ENCODE measurements around the gene FAM76A.
"Not testable (repeated sequence)": the region's sequence is repeated elsewhere in the genome, so short reads cannot be mapped to it uniquely, and the experiment has no call there.

Gene FAM76A

DNA sequence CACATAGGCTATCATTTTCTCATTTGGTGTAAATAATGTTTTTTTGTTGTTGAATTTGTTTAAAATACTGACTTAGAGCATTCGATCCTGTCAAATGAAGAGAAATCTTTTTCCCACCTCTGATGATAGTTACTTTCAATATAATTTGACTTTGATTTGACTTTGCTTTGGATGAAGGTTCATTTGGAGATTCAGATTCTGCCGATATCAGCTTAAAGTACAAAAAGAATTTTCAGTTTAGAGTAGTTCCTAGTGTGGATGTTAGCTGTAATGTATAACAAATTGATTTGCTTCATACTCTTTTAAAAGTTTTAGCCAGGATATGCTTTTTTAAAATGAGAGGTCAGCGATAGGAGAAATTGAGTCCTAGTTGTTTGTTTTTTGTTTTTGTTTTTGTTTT lies 57.2 kb downstream of the FAM76A start:
- DNase-seq = no peak

DNA sequence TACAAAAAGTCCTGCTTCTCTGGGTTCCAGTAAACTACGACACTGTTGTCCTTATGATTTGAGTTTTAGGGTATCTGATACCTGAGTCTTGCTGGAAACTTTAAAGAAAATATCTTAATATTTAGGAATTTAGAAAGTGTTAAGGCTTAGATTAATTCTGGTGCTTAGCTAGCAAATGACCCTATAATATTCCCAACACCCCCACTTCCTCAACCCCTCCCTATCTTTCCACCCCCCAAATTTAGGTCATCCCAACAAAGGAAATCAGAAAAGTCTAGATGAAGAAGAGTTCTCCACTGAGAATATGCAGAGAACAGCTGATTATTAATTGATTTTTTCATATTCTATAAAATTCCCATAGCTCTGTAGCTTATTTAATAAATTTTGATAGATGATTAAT lies 58.9 kb downstream of the FAM76A start:
- no peak for DNase-seq

DNA sequence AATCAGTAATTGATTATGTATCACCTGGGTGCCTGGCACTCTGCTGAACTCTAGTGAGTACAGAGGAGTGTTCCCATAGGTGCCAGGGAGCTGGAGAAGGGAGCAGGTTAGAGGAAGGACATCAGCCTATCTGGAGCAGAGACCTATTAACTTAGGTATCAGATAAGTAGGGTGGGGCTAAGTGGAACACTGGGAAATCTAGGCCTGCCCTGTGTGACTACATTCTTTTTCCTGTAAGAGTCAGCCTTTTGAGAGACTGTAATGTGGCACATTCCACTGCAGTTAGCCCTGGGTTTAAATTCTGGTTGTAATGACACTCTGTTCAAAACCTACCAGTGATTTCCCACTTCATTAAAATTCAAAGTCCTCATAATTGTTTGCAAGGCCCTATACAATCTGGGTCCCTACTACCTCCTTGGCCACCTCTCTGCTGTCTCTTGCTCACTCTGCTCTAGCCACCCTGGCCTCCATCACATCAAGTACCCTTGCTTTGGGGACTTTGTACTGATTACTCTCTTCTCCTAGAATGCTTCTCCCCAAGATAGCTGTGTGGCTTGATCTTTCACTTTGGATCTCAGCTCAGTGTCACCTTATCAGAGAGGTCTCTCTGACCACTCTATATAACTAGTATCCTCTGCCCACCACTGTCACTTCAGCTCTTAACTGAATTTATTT lies 60.2 kb downstream of the FAM76A start:
- DNase-seq = no peak

DNA sequence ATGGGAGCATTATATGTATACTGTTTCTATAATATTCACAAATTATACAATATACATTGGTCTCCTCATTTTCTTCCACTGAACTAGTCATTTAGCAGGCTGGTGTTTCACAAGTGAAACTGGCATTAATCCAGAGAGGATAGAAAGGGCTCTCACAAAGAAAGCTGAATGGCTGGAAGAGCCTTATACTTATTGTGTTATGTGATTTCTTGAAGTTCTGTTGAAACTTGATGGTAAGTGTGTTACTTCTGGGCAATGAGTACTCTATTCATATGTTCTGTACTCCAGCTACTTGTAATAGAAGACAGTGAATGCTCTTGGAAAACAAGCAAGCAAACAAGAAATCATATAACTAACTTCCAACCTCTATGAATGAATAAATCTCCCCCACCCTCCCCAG lies 62.1 kb downstream of the FAM76A start:
- no peak for DNase-seq

DNA sequence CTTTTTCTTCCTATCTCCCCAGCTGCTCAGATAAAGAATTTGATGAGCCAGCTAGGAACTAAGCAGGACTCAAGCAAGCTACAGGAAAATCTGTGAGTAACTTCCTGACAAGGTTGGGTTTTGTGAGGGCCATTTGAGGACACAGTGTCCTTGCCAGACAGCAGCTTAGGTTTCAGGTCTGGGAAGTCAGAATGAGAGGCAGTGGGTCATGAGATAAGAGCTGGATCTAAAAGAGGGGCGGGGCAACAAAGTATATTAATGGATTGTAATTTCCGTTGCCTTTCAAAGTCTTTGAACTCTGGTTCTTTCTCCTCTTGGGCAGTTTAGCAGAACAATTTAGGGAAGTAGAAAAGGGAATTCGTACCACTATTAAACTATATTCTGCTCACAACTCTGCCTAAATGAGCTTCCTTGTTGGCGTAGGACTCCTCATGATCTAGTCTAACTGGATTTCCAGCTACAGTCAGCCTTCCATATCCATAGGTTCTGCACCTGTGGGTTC lies 63.8 kb downstream of the FAM76A start:
- DNase-seq = no peak

DNA sequence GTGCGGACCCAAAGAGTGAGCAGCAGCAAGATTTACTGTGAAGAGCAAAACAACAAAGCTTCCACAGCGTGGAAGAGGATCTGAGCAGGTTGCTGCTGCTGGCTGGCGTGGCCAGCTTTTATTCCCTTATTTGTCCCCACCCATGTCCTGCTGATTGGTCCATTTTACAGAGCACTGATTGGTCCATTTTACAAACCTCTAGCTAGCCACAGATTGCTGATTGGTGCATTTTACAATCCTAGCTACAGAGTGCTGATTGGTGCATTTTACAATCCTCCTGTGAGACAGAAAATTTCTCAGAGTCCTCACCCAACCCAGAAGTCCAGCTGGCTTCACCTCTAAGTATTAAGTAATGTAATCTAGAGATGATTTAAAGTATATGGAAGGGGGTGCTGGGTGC lies 64.5 kb downstream of the FAM76A start:
- not testable (repeated sequence) for DNase-seq

DNA sequence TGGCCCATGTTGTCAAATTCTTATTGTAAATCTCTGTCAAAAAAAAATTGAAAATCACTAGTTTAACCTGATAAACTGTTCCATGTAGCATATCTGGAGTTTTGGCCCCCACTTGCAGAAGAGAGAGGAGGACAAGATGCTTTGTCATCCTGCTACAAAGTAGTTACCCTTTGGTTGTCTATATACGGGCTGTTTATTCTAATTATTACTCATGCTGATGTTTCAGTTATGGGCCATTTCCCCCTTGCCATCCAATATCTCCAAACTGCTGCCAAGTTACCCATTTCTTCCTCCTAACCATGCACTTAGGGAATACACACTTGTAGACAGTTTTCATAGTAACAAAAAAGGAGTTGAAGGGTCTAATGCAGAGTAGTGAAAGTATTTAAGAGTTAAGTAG lies 69.8 kb downstream of the FAM76A start:
- no peak for DNase-seq

DNA sequence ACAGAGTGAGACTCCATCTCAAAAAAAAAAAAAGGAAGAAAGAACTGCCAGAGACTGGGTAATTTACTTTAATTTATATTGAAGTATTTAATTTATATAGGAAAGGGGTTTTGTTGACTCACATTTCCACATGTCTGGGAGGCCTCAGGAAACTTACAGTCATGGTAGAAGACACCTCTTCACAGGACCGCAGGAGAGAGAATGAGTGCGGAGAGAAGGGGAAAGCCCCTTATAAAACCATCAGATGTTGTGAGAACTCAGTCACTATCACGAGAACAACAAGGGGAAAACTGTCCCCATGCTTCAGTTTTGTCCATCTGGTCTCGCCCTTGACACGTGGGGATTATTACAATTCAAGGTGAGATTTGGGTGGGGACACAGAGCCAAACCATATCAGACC lies 79.0 kb downstream of the FAM76A start:
- no peak for DNase-seq

DNA sequence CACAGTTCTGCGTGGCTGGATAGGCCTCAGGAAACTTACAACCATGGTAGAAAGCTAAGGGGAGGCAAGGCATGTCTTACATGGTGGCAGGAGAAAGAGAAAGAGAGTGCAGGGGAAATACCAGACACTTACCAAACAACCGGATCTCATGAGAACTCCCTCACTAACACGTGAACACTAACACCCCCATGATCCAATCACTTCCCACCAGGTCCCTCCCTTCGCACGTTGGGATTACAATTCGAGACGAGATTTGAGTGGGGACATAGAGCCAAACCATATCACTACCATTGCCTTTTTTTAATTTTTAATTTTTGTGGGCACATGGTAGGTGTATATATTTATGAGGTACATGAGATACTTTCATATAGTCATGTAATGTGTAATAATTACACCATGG lies 81.0 kb downstream of the FAM76A start:
- DNase-seq = no peak

DNA sequence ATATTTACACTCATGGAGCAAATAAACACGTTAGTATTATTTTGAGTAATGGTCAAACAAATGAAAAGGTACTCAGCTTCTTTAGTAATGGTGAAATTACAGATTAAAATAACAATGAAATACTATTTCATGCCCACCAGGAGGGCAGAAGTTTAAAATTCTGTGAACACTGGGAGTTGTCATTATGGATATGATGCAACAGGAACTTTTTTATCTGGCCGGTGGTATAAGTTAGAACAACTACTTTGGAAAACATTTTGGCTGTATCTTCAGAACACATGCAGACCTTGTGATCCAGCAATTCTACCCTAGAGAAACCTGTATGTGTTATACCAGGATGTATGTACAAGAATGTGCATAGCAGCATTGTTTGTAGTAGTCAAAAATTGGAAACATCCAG lies 81.6 kb downstream of the FAM76A start:
- no peak for DNase-seq

DNA sequence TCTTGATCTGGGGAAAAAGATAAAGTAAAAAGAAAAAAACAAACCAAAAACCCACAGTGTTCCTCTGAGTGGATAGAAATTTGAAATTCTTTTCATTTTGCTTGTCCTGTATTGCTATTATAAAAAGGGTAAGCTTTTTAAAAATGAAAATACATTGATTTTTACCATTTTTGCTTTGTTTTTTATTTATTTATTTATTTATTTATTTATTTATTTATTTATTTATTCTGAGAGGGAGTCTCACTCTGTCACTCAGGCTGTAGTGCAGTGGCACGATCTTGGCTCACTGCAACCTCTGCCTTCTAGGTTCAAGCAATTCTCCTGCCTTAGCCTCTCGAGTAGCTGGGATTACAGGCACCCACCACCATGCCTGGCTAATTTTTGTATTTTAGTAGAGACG lies 82.4 kb downstream of the FAM76A start:
- DNase-seq = not testable (repeated sequence)

DNA sequence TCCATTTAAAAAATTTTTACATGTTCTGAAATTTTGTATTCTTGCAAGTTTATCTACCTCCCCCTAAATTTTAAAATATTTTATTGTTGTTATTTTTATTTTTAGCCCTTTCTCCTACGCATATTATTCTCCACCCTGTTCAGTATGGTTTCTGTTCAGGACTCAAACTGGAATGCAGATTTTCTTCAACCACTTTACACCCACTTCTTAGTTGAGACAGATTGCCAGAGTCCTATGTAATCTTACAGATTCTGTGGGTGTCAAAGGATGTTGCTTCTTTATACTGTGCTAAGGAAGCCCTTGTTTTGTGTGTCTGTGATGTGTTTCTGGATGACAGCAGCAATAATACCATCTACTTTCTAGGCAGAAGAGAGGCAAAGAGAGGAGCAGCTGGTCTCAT lies 84.1 kb downstream of the FAM76A start:
- no peak for DNase-seq

DNA sequence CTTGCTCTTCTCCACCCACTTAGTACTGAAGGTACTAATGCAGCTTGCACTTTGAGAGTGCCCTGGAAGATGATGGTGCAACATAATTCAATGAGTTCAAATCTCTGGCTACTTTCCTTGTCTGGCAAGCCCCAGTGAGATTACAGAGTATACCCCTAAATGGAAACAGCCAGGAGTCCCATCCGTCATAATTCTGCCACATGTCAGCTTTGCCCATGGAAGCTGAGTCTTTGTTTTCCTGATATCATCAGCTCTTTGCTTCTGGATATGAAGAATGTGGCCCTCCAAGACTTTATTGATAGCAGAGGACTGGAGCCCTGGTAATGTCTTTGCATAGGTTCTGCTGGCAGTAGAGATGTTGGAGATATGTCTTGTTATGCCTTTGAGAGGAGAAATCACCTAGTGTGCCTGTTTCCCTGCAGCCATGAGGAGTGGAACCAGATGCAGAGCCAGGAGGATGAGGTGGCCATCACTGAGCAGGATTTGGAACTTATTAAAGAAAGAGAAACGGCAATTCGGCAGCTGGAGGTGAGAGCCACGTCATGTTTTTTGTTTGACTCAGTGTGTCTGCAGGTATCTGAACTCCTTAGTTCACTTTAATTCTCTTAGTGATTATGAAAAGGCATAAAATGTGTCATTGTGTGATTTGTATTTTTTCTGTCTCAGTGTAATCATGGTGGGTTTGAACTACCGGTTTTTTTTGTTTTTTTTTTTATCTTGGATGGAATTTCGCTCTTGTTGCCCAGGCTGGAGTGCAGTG lies 86.2 kb downstream of the FAM76A start:
- no peak for DNase-seq
